ENCODE results near the gene SEMA3C.

SEMA3C gene

DNA sequence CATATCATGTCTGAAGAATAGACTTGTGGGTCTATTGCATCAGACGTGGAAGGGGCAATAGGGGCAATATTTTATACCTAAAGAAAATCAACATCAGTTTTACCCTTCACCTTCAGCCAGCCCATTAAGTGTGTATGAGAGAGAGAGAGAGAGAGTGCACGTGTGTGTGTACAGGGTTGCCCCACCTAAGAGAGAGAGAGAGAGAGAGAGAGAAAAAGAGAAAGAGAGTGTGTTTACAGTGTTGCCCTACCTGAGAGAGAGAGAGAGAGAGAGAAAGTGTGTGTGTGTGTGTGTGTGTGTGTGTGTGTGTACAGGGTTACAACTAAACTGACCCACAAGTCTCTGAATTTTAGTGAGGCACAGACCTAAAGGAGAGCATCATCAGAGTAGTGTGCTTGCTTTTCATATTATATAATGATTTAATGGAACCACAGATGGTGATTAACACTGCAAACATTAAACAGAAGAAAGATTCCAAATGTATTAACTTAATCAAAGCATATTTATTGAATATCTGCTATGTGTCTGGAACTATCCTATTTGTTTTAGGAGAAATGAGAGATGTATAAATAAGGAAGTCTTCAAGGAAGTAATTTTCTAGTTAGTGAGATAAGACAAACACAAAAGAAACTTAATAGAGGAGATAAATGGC lies 213.6 kb downstream of the SEMA3C start:
- DNase-seq: no peak

GRCh38 chr7:80703272-80703671 lies 215.6 kb downstream of the SEMA3C start:
- DNase-seq: no peak

- DNase-seq: no peak
Measured at GRCh38 chr7:80699721-80700256, 219.1 kb downstream of the SEMA3C start.

DNA sequence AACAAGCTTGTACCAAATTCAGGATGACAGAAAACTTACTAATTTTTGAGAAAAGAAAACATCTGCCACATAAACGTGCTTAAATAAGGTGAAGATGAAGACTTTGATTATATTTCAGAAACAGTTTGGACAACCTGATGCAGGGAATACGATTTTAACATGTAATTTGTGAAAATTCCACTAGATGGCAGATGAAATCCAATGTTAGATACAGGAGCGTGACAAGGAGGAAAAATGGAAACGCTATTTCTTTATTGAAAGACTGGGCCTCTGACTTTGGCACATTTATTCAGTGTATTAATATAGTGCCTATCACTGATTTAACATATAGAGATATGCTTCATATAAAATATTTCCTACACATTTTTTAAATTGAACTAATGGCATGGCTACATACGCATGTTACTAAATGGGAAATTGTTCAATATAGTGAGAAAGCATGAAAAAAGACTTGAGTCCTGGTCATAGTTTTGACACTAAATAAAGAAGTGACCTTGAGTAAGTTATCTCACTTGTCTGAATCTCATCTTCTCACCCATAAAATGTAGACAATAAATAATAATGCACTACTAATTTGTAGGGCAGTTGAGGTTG lies 219.7 kb downstream of the SEMA3C start:
- no peak for DNase-seq
